ENCODE data around the gene VSIG4. TPM values are rescaled to one million over a fixed set of nuclear protein-coding genes. Genes with fewer than 3 reads are reported as not detected.

Gene VSIG4, protein sequence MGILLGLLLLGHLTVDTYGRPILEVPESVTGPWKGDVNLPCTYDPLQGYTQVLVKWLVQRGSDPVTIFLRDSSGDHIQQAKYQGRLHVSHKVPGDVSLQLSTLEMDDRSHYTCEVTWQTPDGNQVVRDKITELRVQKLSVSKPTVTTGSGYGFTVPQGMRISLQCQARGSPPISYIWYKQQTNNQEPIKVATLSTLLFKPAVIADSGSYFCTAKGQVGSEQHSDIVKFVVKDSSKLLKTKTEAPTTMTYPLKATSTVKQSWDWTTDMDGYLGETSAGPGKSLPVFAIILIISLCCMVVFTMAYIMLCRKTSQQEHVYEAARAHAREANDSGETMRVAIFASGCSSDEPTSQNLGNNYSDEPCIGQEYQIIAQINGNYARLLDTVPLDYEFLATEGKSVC
- total RNA-seq (100 to 1,000 TPM in 1 of 10 donors, 10 to 100 TPM in 4, 1 to 10 TPM in 5; 2.9 to 106 (median 9.0) TPM), polyA plus RNA-seq (10 to 100 TPM; 17.5 to 32.0 TPM)
- long read RNA-seq, donor 1, transcript VSIG4-201 (8 exons, 1,834 nt): major isoform, 16 of 20 reads
- long read RNA-seq, donor 1, partial matches to known transcripts: 2 of 20 reads
- long read RNA-seq, donor 1, other reads (novel, unspliced or antisense): 1 of 20 reads
- long read RNA-seq, donor 2, transcript VSIG4-201 (8 exons, 1,834 nt): major isoform, 6 of 8 reads
- long read RNA-seq, donor 2, partial matches to known transcripts: 1 of 8 reads
- long read RNA-seq, donor 2, other reads (novel, unspliced or antisense): 1 of 8 reads
- long read RNA-seq, donor 3, transcript VSIG4-201 (8 exons, 1,834 nt): major isoform, 7 of 9 reads
- long read RNA-seq, donor 3, partial matches to known transcripts: 1 of 9 reads
- long read RNA-seq, donor 3, other reads (novel, unspliced or antisense): 0 of 9 reads

DNA sequence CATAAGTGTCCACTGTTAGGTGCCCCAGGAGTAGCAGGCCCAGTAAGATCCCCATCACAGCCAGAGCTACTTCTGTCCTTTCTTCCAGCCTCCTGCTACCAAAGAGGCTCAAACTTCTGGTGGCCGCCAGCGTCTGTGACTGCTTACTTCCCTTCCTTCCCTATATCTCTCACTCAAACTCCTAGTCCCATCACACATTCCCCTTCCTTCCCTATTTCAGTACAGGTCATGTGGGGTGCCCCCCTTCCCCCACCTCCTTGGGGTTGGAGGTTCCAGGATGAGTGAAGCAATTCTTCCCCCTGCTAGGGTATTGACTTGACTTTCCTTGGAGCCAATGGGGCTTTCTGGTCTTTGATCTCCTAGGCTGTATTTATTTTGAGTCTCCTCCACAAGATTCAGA is at the start of gene VSIG4:
VSIG4 (minus strand) TSS at position 137 of the 400 bp plus-strand sequence; CDS start at position 55, 82 bp downstream.
- Histone ChIP-seq H3K4me1 (no peaks in the 10 kb centered on the region), H3K27ac (peak within 1 kb of the TSS in 1 of 10 donors; percentile 68), H3K4me3 (peak within 1 kb of the TSS in 4 of 10 donors; percentile 11 to 41 (median 20)), H3K36me3 (no peaks in the 10 kb centered on the region), H3K9me3 (no peaks in the 10 kb centered on the region), H3K27me3 (peaks cover 0 to 54% (median 0%) of the 10 kb centered on the region in 7 donors)
- WGBS, 2 donors: 84 to 92% methylated on average over 2 of the region's 2 CpGs
- DNase-seq (no peak), ATAC-seq (peak in 4 of 8 donors; percentile 46 to 79 (median 54))
- intact Hi-C loops (cut with DNase I): no loop called here
- TF ChIP-seq, protein P1, sequence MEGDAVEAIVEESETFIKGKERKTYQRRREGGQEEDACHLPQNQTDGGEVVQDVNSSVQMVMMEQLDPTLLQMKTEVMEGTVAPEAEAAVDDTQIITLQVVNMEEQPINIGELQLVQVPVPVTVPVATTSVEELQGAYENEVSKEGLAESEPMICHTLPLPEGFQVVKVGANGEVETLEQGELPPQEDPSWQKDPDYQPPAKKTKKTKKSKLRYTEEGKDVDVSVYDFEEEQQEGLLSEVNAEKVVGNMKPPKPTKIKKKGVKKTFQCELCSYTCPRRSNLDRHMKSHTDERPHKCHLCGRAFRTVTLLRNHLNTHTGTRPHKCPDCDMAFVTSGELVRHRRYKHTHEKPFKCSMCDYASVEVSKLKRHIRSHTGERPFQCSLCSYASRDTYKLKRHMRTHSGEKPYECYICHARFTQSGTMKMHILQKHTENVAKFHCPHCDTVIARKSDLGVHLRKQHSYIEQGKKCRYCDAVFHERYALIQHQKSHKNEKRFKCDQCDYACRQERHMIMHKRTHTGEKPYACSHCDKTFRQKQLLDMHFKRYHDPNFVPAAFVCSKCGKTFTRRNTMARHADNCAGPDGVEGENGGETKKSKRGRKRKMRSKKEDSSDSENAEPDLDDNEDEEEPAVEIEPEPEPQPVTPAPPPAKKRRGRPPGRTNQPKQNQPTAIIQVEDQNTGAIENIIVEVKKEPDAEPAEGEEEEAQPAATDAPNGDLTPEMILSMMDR (IDR thresholded peaks at IDR 0.05): no peak

DNA sequence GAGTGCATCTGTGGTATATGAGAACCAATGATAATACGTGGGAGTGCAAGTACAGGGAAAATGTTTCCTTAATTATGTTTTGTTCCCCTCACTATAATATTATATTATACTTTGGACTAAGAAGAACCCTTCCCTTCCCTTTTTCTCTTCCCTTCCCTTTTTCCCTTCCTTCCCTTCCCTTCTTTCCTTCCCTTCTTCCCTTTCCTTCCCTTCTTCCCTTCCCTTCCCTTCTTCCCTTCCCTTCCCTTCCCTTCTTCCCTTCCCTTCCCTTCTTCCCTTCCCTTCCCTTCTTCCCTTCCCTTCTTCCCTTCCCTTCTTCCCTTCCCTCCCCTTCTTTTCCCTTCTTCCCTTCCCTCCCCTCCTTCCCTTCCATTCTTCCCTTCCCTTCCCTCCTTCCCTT is 36.9 kb upstream of the VSIG4 start:
- TF ChIP-seq, protein P1 (IDR thresholded peaks at IDR 0.05): no peak
- no peaks in the 10 kb centered on the region for H3K36me3 ChIP-seq
- intact Hi-C loops (cut with DNase I): no loop called here
- H3K27ac ChIP-seq: no peak overlapping the region
- H3K9me3 ChIP-seq: no peaks in the 10 kb centered on the region
- WGBS, 2 donors: 73 to 85% methylated on average over 1 of the region's 1 CpG
- no peak for ATAC-seq
- H3K27me3 ChIP-seq: peaks cover 0 to 17% (median 0%) of the 10 kb centered on the region in 7 donors
- H3K4me1 ChIP-seq: peaks cover 0 to 28% (median 0%) of the 10 kb centered on the region in 9 donors
- DNase-seq: no peak
- no peak overlapping the region for H3K4me3 ChIP-seq

DNA sequence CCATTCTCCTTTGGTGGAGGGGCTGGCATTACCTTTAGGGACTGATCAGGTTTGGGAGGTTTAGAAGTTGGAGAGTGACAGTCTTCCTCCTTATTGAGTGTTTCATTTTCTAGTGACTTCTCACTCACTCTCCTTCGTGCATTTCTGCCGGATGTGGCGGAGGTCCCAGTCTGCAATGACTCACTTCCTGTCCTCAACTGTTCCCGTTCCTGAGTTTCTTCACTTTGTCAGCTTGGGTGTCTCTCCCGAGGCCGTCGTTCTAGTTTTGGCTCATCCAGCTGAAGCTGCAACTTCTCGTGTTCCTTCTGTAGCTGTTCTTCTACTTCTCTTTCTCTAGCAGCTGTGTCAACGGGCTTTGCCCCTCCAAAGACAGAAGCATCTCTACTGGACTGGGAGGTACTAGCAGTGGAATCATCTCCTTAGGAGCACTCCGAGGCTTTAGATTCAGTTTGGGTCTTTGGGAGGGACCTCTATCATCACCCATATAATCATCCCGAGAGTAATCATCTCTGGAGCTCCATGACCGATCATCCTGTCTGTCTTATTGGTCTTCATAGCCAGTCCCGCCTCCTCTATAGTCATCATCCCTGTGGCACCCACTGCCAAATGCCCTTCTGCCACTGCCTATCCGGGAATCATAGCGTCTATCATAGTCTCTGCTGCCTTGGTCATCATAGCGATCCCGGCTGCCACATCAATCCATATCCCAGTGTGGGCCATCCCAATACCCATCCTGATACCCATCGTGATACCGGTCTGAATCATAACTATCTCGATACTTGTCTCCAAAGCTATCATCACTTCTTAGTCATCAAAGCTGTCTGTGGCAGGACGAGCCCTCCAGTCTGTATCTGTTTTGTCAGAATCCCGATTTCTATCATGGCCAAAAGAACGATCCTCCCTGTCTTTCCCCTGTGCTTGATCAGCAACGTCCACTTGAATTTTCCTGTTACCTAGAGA is 35.3 kb upstream of the VSIG4 start:
- H3K36me3 ChIP-seq: no peaks in the 10 kb centered on the region
- peak overlapping the region in 2 of 10 donors; percentile 41 to 76 for H3K27ac ChIP-seq
- H3K9me3 ChIP-seq: no peaks in the 10 kb centered on the region
- peaks cover 0 to 30% (median 0%) of the 10 kb centered on the region in 7 donors for H3K27me3 ChIP-seq
- intact Hi-C loops (cut with DNase I): no loop called here
- DNase-seq: peak; percentile 12 to 28
- H3K4me3 ChIP-seq: peak overlapping the region in 1 of 10 donors; percentile 12
- ATAC-seq: peak in 2 of 8 donors; percentile 50 to 67
- H3K4me1 ChIP-seq: peaks cover 0 to 28% (median 0%) of the 10 kb centered on the region in 9 donors
- 63 to 70% methylated on average over 22 to 24 of the region's 24 CpGs for WGBS, 2 donors
- TF ChIP-seq, protein P1 (IDR thresholded peaks at IDR 0.05): no peak

All from heart right ventricle (tissue), 16 donors.